ENCODE measurements around the gene PTPRCAP.

PTPRCAP gene

GRCh38 chr11:67441098-67441563 is 3.6 kb upstream of the PTPRCAP start:
- peaks cover 7% of the 10 kb centered on the region for H4K20me1 ChIP-seq (ENCODE audit: insufficient read depth, low read length, poor library complexity, severe bottlenecking)
- H3K9ac ChIP-seq (ENCODE audit: low read depth, low read length, poor library complexity, severe bottlenecking): no peak overlapping the region
- H3K4me2 ChIP-seq (ENCODE audit: low read depth, low read length, poor library complexity, severe bottlenecking): no peak overlapping the region
- 0 out of 2 replicates have a peak, but pooled peaks cover 2% of the 10 kb centered on the region for H3F3A ChIP-seq (ENCODE audit: low read depth)
- H3K27me3 ChIP-seq (ENCODE audit: insufficient read depth, low read length, poor library complexity, severe bottlenecking): no peaks in the 10 kb centered on the region
- H3K79me2 ChIP-seq (ENCODE audit: insufficient read depth, low read length): peaks cover 41% of the 10 kb centered on the region
- no peak for TF ChIP-seq CTCF (conservative IDR thresholded peaks at IDR 0.05; ENCODE audit: low read length)
- no peak for TF ChIP-seq EZH2phosphoT487 (IDR thresholded peaks at IDR 0.05; ENCODE audit: borderline replicate concordance)
- H3K9me2 ChIP-seq (replicated peaks; ENCODE audit: low read depth, low read length): no peaks in the 10 kb centered on the region
- no peaks in the 10 kb centered on the region for H3K36me3 ChIP-seq (ENCODE audit: insufficient read depth, low read length)
- H3K4me3 ChIP-seq (ENCODE audit: low read length, poor library complexity, severe bottlenecking): no peak overlapping the region
- no peak overlapping the region for H2AFZ ChIP-seq (ENCODE audit: low read length)
- no peaks in the 10 kb centered on the region for H3K9me3 ChIP-seq (ENCODE audit: insufficient read depth, low read depth, low read length)
- H3K4me1 ChIP-seq (ENCODE audit: insufficient read depth, low read length, poor library complexity, severe bottlenecking): peaks cover 25% of the 10 kb centered on the region

GRCh38 chr11:67440229-67441097 is 3.0 kb upstream of the PTPRCAP start:
- peaks cover 14% of the 10 kb centered on the region for H4K20me1 ChIP-seq (ENCODE audit: insufficient read depth, low read length, poor library complexity, severe bottlenecking)
- peaks cover 4% of the 10 kb centered on the region; the same call in 1 of the 2 replicates for H3K36me3 ChIP-seq (ENCODE audit: insufficient read depth, low read length)
- H3K4me1 ChIP-seq (ENCODE audit: insufficient read depth, low read length, poor library complexity, severe bottlenecking): peaks cover 31% of the 10 kb centered on the region
- no peak overlapping the region for H2AFZ ChIP-seq (ENCODE audit: low read length)
- no peak for TF ChIP-seq CTCF (conservative IDR thresholded peaks at IDR 0.05; ENCODE audit: low read length)
- TF ChIP-seq EZH2phosphoT487 (IDR thresholded peaks at IDR 0.05; ENCODE audit: borderline replicate concordance): no peak
- peaks cover 48% of the 10 kb centered on the region for H3K79me2 ChIP-seq (ENCODE audit: insufficient read depth, low read length)
- H3F3A ChIP-seq (ENCODE audit: low read depth): 0 out of 2 replicates have a peak, but pooled peaks cover 2% of the 10 kb centered on the region
- no peak overlapping the region for H3K9ac ChIP-seq (ENCODE audit: low read depth, low read length, poor library complexity, severe bottlenecking)
- no peak overlapping the region for H3K4me3 ChIP-seq (ENCODE audit: low read length, poor library complexity, severe bottlenecking)
- peak overlapping the region; percentile 90 for H3K4me2 ChIP-seq (ENCODE audit: low read depth, low read length, poor library complexity, severe bottlenecking)
- H3K9me2 ChIP-seq (replicated peaks; ENCODE audit: low read depth, low read length): no peaks in the 10 kb centered on the region
- H3K9me3 ChIP-seq (ENCODE audit: insufficient read depth, low read depth, low read length): no peaks in the 10 kb centered on the region
- H3K27me3 ChIP-seq (ENCODE audit: insufficient read depth, low read length, poor library complexity, severe bottlenecking): no peaks in the 10 kb centered on the region

- H3K9me2 ChIP-seq (replicated peaks; ENCODE audit: low read depth, low read length): no peaks in the 10 kb centered on the region
- no peak overlapping the region for H2AFZ ChIP-seq (ENCODE audit: low read length)
- 0 out of 2 replicates have a peak, but pooled peaks cover 2% of the 10 kb centered on the region for H3F3A ChIP-seq (ENCODE audit: low read depth)
- peak overlapping the region; percentile 100 for H3K9ac ChIP-seq (ENCODE audit: low read depth, low read length, poor library complexity, severe bottlenecking)
- peak overlapping the region; percentile 100 for H3K4me3 ChIP-seq (ENCODE audit: low read length, poor library complexity, severe bottlenecking)
- H3K36me3 ChIP-seq (ENCODE audit: insufficient read depth, low read length): peaks cover 13% of the 10 kb centered on the region; the same call in 1 of the 2 replicates
- peaks cover 23% of the 10 kb centered on the region for H4K20me1 ChIP-seq (ENCODE audit: insufficient read depth, low read length, poor library complexity, severe bottlenecking)
- peaks cover 40% of the 10 kb centered on the region for H3K4me1 ChIP-seq (ENCODE audit: insufficient read depth, low read length, poor library complexity, severe bottlenecking)
- peak overlapping the region; percentile 90 for H3K4me2 ChIP-seq (ENCODE audit: low read depth, low read length, poor library complexity, severe bottlenecking)
- H3K79me2 ChIP-seq (ENCODE audit: insufficient read depth, low read length): peaks cover 57% of the 10 kb centered on the region
- H3K27me3 ChIP-seq (ENCODE audit: insufficient read depth, low read length, poor library complexity, severe bottlenecking): no peaks in the 10 kb centered on the region
- peak; percentile 69 for TF ChIP-seq CTCF (conservative IDR thresholded peaks at IDR 0.05; ENCODE audit: low read length)
- TF ChIP-seq EZH2phosphoT487 (IDR thresholded peaks at IDR 0.05; ENCODE audit: borderline replicate concordance): no peak
- H3K9me3 ChIP-seq (ENCODE audit: insufficient read depth, low read depth, low read length): no peaks in the 10 kb centered on the region
Observed at GRCh38 chr11:67439321-67440228, 2.1 kb upstream of the PTPRCAP start.

All from Loucy (cell line).